AG09309 (cell line): Measurements from ENCODE around the gene METAP1.
A peak's percentile ranks its signal among the peaks of the same experiment; 100 is the strongest.
"Not testable (repeated sequence)": the region's sequence is repeated elsewhere in the genome, so short reads cannot be mapped to it uniquely, and the experiment has no call there.

ENCODE experiments used
- DNase-seq: peaks from one replicate; pipeline ENCODE4 v3.0.0-alpha.2; 2010; ENCODE audit warnings: low read depth
- H3K4me3 ChIP-seq: 2 replicates; pipeline ENCODE4 v1.5.1; 2011; ENCODE audit warnings: mild to moderate bottlenecking, low read depth, low read length, moderate library complexity; ENCODE audit not compliant: control insufficient read depth
- CTCF ChIP-seq: IDR thresholded peaks from 2 replicates; pipeline ENCODE4 v1.5.1; 2011; ENCODE audit warnings: mild to moderate bottlenecking, low read depth, low read length, inconsistent platforms; ENCODE audit not compliant: insufficient read depth, control insufficient read depth; ENCODE audit errors: missing control alignments

METAP1 gene

GRCh38 chr4:99088481-99089365, 93.2 kb downstream of the METAP1 start, which contains the start of gene ADH5:
Gene ADH5, minus strand, starts transcription at chr4:99088788. Its CDS starts 88 bp downstream, at chr4:99088700.
- DNase-seq: peak; percentile 33
- peak within 1 kb of the TSS; percentile 67 for H3K4me3 ChIP-seq
- TF ChIP-seq CTCF: no peak

- DNase-seq: no peak
- TF ChIP-seq CTCF: no peak
- H3K4me3 ChIP-seq: no peak overlapping the region
These were observed 95.1 kb downstream of the METAP1 start for GRCh38 chr4:99090481-99091215.

DNA sequence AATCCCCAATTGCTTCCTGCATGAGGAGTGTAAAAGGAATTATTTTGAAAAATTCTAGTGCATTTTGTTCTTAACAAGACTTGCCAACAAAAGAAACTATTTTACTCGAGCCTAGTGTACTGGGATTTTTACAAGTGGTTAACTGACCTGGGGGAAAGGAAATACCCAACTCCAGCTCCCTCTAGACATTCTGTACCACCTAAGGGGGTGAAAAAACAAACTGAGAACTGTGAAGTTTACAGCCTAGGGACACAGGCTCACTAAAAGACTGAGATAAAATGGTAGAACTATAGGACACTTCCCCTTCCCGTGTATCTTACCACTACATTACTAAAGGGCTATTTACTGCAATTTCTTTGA, 95.7 kb downstream of the METAP1 start:
- H3K4me3 ChIP-seq: no peak overlapping the region
- no peak for DNase-seq

DNA sequence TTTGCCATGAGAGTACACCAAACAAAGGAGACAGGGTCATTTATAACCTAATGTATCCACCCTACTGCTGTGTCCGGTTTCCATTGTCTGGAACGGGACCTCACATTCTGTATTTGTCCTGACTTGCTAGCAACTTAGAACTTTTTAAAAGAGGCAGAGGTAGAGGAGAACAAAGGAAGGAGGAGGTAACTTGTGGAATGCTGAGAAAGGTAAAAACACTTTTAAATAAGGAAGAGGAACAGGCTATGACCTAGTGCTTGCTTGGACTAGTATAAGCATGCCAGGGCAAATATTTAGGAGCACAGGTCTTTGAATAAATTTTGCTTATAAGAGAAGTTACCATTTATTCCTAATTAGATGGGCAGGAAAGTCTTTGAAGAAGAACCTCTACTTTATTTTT, 96.3 kb downstream of the METAP1 start:
- H3K4me3 ChIP-seq, DNase-seq: not testable (repeated sequence)

More for the DNA sequence above, 95.7 kb downstream of the METAP1 start:
- no peak for TF ChIP-seq CTCF

DNA sequence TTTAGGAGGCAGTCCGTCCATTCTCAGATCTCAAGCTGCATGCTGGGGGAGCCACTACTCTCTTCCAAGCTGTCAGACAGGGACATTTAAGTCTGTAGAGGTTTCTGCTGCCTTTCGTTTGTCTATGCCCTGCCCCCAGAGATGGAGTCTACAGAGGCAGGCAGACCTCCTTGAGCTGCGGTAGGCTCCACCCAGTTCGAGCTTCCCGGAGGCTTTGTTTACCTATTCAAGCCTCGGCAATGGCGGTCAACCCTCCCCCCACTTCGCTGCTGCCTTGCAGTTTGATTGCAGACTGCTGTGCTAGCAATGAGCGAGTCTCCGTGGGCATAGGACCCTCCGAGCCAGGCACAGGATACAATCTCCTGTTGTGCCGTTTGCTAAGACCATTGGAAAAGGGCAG, 103.8 kb downstream of the METAP1 start:
- H3K4me3 ChIP-seq: no peak overlapping the region
- DNase-seq: no peak
- TF ChIP-seq CTCF: no peak

GRCh38 chr4:99099814-99100213, 104.3 kb downstream of the METAP1 start:
- not testable (repeated sequence) for H3K4me3 ChIP-seq, DNase-seq

GRCh38 chr4:99100876-99101275, 105.4 kb downstream of the METAP1 start:
- DNase-seq: no peak
- no peak for TF ChIP-seq CTCF
- H3K4me3 ChIP-seq: no peak overlapping the region
